Gastrocnemius medialis (tissue), 4 donors: ENCODE results near the gene POLA1. TPM values are rescaled to one million over a fixed set of nuclear protein-coding genes. Genes with fewer than 3 reads are reported as not detected.

Source experiments
- ATAC-seq, 2 donors: fragments of 150-250 bp; one replicate each; pipeline ENCODE4 v1.9.1; 2016
- DNase-seq, 2 donors: peaks; one replicate each; pipeline ENCODE4 v3.0.0-alpha.2; 2019
- H3K27ac ChIP-seq, 4 donors: fragments of 200-600 bp; sonication (generic); 1 replicate in 1 of 4; 2 replicates in 3 of 4; pipeline ENCODE4 v1.5.1; 2016 to 2018; ENCODE audit warnings: mild to moderate bottlenecking in 2 of 4, moderate library complexity in 1 of 4
- H3K27me3 ChIP-seq, 3 donors: fragments of 200-600 bp; sonication (generic) in 2 of 3; 1 replicate in 1 of 3; 2 replicates in 2 of 3; pipeline versions ENCODE4 v1.5.1 to v1.6.0; 2016 to 2019; ENCODE audit warnings: mild to moderate bottlenecking in 1 of 3, moderate library complexity in 1 of 3
- H3K36me3 ChIP-seq, 2 donors: fragments of 200-600 bp; sonication (generic) in 1 of 2; one replicate each; pipeline ENCODE4 v1.5.1; 2017 to 2018
- H3K4me1 ChIP-seq, 2 donors: fragments of 200-600 bp; sonication (generic) in 1 of 2; one replicate each; pipeline ENCODE4 v1.5.1; 2016 to 2017; ENCODE audit warnings: mild to moderate bottlenecking in 2 of 2
- H3K4me3 ChIP-seq, 4 donors: fragments of 200-600 bp; sonication (generic) in 3 of 4; 1 replicate in 1 of 4; 2 replicates in 3 of 4; pipeline ENCODE4 v1.5.1; 2016 to 2019; ENCODE audit warnings: mild to moderate bottlenecking in 2 of 4
- H3K9me3 ChIP-seq, 3 donors: fragments of 200-600 bp; sonication (generic) in 2 of 3; 1 replicate in 1 of 3; 2 replicates in 2 of 3; pipeline ENCODE4 v1.5.1; 2016 to 2019
- CTCF ChIP-seq, 5 experiments: fragments of 450-650 bp in 3 of 5; fragments of 200-600 bp in 2 of 5; sonication (generic) in 2 of 5; IDR thresholded peaks in 4 of 5; conservative IDR thresholded peaks in 1 of 5; 1 replicate in 4 of 5; 2 replicates in 1 of 5; pipeline ENCODE4 v1.5.1; 2016 to 2019; ENCODE audit warnings: antibody characterized with exemption in 5 of 5, mild to moderate bottlenecking in 3 of 5, moderate library complexity in 3 of 5
- POLR2A ChIP-seq, 2 donors: fragments of 450-650 bp; IDR thresholded peaks; one replicate each; pipeline ENCODE4 v1.6.1; 2017; ENCODE audit warnings: antibody characterized with exemption in 2 of 2, mild to moderate bottlenecking in 2 of 2, moderate library complexity in 2 of 2
- in situ Hi-C, 4 donors: fragments of 200-750 bp; cut with MboI; loops; one replicate each; pipeline versions ENCODE4 v1.15.0 to v1.8.0; 2017; ENCODE audit warnings: low sequenced_read_pairs in 4 of 4
- intact Hi-C: fragments of 100-400 bp; cut with DNase I; formaldehyde crosslinking; loops from one replicate; pipeline ENCODE4 v1.15.1; 2023; ENCODE audit warnings: low total_unique reads
- total RNA-seq, 4 donors: library from RNA; depleted of rRNA; stranded (reverse); fragments of >200 nt; gene quantifications; one replicate each; pipeline versions ENCODE4 v1.1.0 to v1.2.3, GENCODE V29; 2016

Gene POLA1
- total RNA-seq, 4 donors from 2014 or later, result 5.2 to 9.6 (median 6.9) TPM

DNA sequence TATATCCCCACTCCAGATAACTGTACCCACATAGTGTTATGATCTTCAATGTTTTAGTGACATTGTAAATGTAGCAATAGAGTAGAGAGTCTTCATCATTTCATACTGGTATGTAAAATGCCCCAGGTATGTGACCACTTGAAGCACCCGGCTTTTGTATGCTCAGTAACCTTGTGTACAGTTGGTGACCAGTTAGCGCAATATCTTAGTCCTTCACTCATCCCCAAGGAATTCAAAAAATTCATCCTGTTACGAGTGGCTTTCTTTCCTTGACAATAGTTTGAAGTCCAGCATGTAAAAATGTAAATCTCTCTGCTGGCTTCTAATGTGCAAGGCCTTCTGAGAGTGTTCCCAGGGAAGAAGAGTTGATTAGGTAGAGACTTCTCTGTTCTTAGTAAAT is 176.4 kb downstream of the POLA1 start:
- H3K36me3 ChIP-seq, result no peaks in the 10 kb centered on the region
- H3K27me3 ChIP-seq, result no peaks in the 10 kb centered on the region
- H3K9me3 ChIP-seq, result no peaks in the 10 kb centered on the region
- no peak for TF ChIP-seq CTCF (IDR thresholded peaks at IDR 0.05 in 4 of 5, conservative IDR thresholded peaks at IDR 0.05 in 1 of 5)
- no peak for TF ChIP-seq POLR2A (IDR thresholded peaks at IDR 0.05)
- no peak overlapping the region for H3K27ac ChIP-seq
- no peak overlapping the region for H3K4me3 ChIP-seq
- no peaks in the 10 kb centered on the region for H3K4me1 ChIP-seq
- in situ Hi-C loops, result no loop called here
- ATAC-seq (no peak), DNase-seq (no peak)
- intact Hi-C loops, result no loop called here

- DNase-seq, result no peak
- Histone ChIP-seq H3K36me3 (no peaks in the 10 kb centered on the region), H3K4me3 (no peak overlapping the region), H3K9me3 (no peaks in the 10 kb centered on the region), H3K4me1 (no peaks in the 10 kb centered on the region), H3K27ac (no peak overlapping the region), H3K27me3 (no peaks in the 10 kb centered on the region)
- in situ Hi-C loops, result no loop called here
- TF ChIP-seq CTCF (IDR thresholded peaks at IDR 0.05 in 4 of 5, conservative IDR thresholded peaks at IDR 0.05 in 1 of 5), result no peak
- TF ChIP-seq POLR2A (IDR thresholded peaks at IDR 0.05), result no peak
- intact Hi-C loops, result no loop called here
- no peak for ATAC-seq
Measured at GRCh38 chrX:24874604-24875247, 181.0 kb downstream of the POLA1 start.

DNA sequence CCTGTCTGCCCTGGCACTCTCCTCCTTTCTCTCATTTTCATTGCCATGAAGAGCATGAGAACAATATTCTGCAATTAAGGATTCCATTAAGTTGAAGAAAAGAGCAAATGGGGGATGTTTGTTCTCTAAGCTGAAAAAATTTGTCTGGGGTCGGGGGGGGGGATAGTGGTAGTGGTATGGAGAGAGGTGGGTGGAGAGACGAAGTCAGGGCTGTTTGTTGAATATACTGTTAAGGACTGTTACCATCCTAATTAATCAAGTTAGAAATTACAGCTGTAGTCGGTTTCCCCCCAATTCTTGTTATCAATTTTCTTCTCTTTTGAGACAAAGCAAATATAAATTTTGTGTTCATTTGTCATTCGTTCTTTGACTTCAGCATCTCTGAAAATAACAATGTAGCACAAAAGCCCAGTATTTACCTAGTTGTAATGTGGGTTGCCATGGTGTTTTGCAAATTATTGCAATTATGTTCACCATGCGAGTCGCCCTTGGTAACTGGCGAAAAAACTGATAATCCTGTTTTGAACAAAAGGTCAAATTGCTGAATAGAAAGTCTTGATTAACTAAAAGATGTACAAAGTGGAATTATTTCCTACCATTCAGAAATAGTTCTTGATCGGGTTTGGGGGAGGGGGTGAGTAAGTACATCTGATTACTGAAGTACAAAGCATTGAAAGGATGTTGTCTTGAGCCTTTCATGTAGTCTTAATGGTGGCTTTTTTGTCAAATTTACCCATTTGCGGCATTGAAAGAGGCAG is 183.0 kb downstream of the POLA1 start:
- Histone ChIP-seq H3K27ac (no peak overlapping the region), H3K27me3 (peaks cover 0 to 3% (median 0%) of the 10 kb centered on the region in 3 donors), H3K36me3 (no peaks in the 10 kb centered on the region), H3K4me3 (no peak overlapping the region), H3K4me1 (no peaks in the 10 kb centered on the region), H3K9me3 (no peaks in the 10 kb centered on the region)
- ATAC-seq, result no peak
- in situ Hi-C loops (no loop called here), intact Hi-C loops (no loop called here)
- DNase-seq, result no peak
- TF ChIP-seq CTCF (IDR thresholded peaks at IDR 0.05 in 4 of 5, conservative IDR thresholded peaks at IDR 0.05 in 1 of 5) (no peak), POLR2A (IDR thresholded peaks at IDR 0.05) (no peak)

DNA sequence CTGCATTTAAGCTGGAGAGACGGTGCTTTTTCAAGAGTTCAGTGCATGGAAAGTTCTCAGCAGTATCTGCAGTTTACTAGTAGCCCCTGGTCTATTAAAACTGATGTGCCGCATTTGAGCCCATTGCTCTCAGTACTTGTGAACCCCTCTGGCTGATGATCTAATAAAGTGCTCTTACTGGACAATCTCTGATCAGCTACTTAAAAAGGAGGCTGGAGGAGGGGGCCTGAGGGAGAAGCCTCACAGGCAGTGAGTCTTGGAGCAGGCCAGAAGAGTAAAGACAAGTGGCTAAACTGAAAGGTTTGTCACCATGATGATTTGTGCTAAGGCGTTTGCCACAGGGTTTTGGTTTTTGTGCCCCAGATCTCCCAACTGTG is 183.6 kb downstream of the POLA1 start:
- TF ChIP-seq POLR2A (IDR thresholded peaks at IDR 0.05) (no peak), CTCF (IDR thresholded peaks at IDR 0.05 in 4 of 5, conservative IDR thresholded peaks at IDR 0.05 in 1 of 5) (no peak)
- no peaks in the 10 kb centered on the region for H3K4me1 ChIP-seq
- in situ Hi-C loops, result no loop called here
- H3K4me3 ChIP-seq, result no peak overlapping the region
- H3K9me3 ChIP-seq, result no peaks in the 10 kb centered on the region
- peaks cover 0 to 3% (median 0%) of the 10 kb centered on the region in 3 donors for H3K27me3 ChIP-seq
- H3K27ac ChIP-seq, result no peak overlapping the region
- ATAC-seq, result no peak
- no peaks in the 10 kb centered on the region for H3K36me3 ChIP-seq
- DNase-seq, result no peak
- intact Hi-C loops, result no loop called here
